ENCODE results near the gene KLHL22.
"Not testable (repeated sequence)": the region's sequence is repeated elsewhere in the genome, so short reads cannot be mapped to it uniquely, and the experiment has no call there.

Gene KLHL22

GRCh38 chr22:20420157-20420842 is 75.3 kb downstream of the KLHL22 start:
- TF ChIP-seq ZFX (IDR thresholded peaks at IDR 0.05; ENCODE audit: borderline replicate concordance) (no peak), CTCF (IDR thresholded peaks at IDR 0.05) (no peak)
- H3K27ac ChIP-seq: no peak overlapping the region

GRCh38 chr22:20419664-20419951 is 76.0 kb downstream of the KLHL22 start:
- H3K27ac ChIP-seq: no peak overlapping the region
- no peak for TF ChIP-seq CTCF (IDR thresholded peaks at IDR 0.05)
- no peak for TF ChIP-seq ZFX (IDR thresholded peaks at IDR 0.05; ENCODE audit: borderline replicate concordance)

- no peak overlapping the region for H3K27ac ChIP-seq
- peak; percentile 94 for TF ChIP-seq CTCF (IDR thresholded peaks at IDR 0.05)
- TF ChIP-seq ZFX (IDR thresholded peaks at IDR 0.05; ENCODE audit: borderline replicate concordance): no peak
These were observed 77.3 kb downstream of the KLHL22 start for GRCh38 chr22:20418211-20418788.

- H3K27ac ChIP-seq: not testable (repeated sequence)
These were observed 79.9 kb downstream of the KLHL22 start for GRCh38 chr22:20415699-20416098.

- H3K27ac ChIP-seq: not testable (repeated sequence)
These were observed 80.4 kb downstream of the KLHL22 start for GRCh38 chr22:20415241-20415640.

- no peak overlapping the region for H3K27ac ChIP-seq
- TF ChIP-seq CTCF (IDR thresholded peaks at IDR 0.05): no peak
- TF ChIP-seq ZFX (IDR thresholded peaks at IDR 0.05; ENCODE audit: borderline replicate concordance): no peak
These were observed 81.1 kb downstream of the KLHL22 start for GRCh38 chr22:20414450-20414849.

GRCh38 chr22:20414059-20414440 is 81.5 kb downstream of the KLHL22 start:
- no peak overlapping the region for H3K27ac ChIP-seq
- TF ChIP-seq ZFX (IDR thresholded peaks at IDR 0.05; ENCODE audit: borderline replicate concordance): no peak
- TF ChIP-seq CTCF (IDR thresholded peaks at IDR 0.05): no peak

GRCh38 chr22:20413217-20414058 is 82.2 kb downstream of the KLHL22 start:
- TF ChIP-seq CTCF (IDR thresholded peaks at IDR 0.05) (no peak), ZFX (IDR thresholded peaks at IDR 0.05; ENCODE audit: borderline replicate concordance) (no peak)
- H3K27ac ChIP-seq: no peak overlapping the region
